Measurements from ENCODE around the gene NFATC1. TPM values are rescaled to one million over a fixed set of nuclear protein-coding genes. Genes with fewer than 3 reads are reported as not detected.
A peak's percentile ranks its signal among the peaks of the same experiment; 100 is the strongest.

The NFATC1 gene
- total RNA-seq, 5 donors from 2014 or later (not counting 1 experiment from before 2014, with no cell fraction given): 58.1 to 108 (median 66.0) TPM

- ChIA-PET POLR2A (no interaction called here), CTCF (no interaction called here)
- H3K27ac Mint-ChIP-seq: peak overlapping the region; percentile 56 to 74
- H3K36me3 Mint-ChIP-seq: peaks cover 25% of the 10 kb centered on the region
- no peaks in the 10 kb centered on the region for H3K9me3 Mint-ChIP-seq
- WGBS (ENCODE audit: insufficient coverage): 71% methylated on average over 2 of the region's 9 CpGs
- Histone ChIP-seq H3K4me1 (ENCODE audit: control insufficient read depth in 1 of 2, extremely low read depth in 1 of 2, insufficient read depth in 2 of 2, low read length in 2 of 2) (no peaks in the 10 kb centered on the region), H3K4me3 (ENCODE audit: control insufficient read depth in 1 of 2, extremely low read depth in 1 of 2, low read length in 1 of 2) (no peak overlapping the region), H3K27ac (ENCODE audit: low read length) (no peak overlapping the region), H3K9me3 (no peaks in the 10 kb centered on the region), H3K36me3 (ENCODE audit: control insufficient read depth in 2 of 2, extremely low read depth in 1 of 2, insufficient read depth in 1 of 2, low read length in 1 of 2) (peaks cover 16 to 48% of the 10 kb centered on the region in 2 donors), H3K27me3 (replicated peaks in 1 of 2; ENCODE audit: control insufficient read depth in 2 of 2, extremely low read depth in 1 of 2, insufficient read depth in 2 of 2, low read length in 1 of 2) (no peaks in the 10 kb centered on the region)
- no peak for DNase-seq
- no peak overlapping the region for H3K4me3 Mint-ChIP-seq
- no peak for ATAC-seq (replicated peaks in 1 of 4)
- no peaks in the 10 kb centered on the region for H3K27me3 Mint-ChIP-seq
- H3K4me1 Mint-ChIP-seq: peaks cover 2 to 15% (median 8%) of the 10 kb centered on the region in 3 donors
These were observed 64.3 kb downstream of the NFATC1 start for GRCh38 chr18:79459946-79460480.

- H3K36me3 ChIP-seq (ENCODE audit: control insufficient read depth in 2 of 2, extremely low read depth in 1 of 2, insufficient read depth in 1 of 2, low read length in 1 of 2): peaks cover 14 to 47% of the 10 kb centered on the region in 2 donors
- H3K27ac ChIP-seq (ENCODE audit: low read length): no peak overlapping the region
- Mint-ChIP-seq H3K27me3 (no peaks in the 10 kb centered on the region), H3K36me3 (peaks cover 27% of the 10 kb centered on the region), H3K4me3 (no peak overlapping the region), H3K4me1 (peaks cover 9 to 16% (median 12%) of the 10 kb centered on the region in 3 donors), H3K9me3 (no peaks in the 10 kb centered on the region), H3K27ac (peak overlapping the region; percentile 56 to 74)
- no peaks in the 10 kb centered on the region for H3K9me3 ChIP-seq
- no peak overlapping the region for H3K4me3 ChIP-seq (ENCODE audit: control insufficient read depth in 1 of 2, extremely low read depth in 1 of 2, low read length in 1 of 2)
- DNase-seq (no peak), ATAC-seq (replicated peaks in 1 of 4) (no peak)
- 91% methylated on average over 19 of the region's 31 CpGs for WGBS (ENCODE audit: insufficient coverage)
- no peaks in the 10 kb centered on the region for H3K27me3 ChIP-seq (replicated peaks in 1 of 2; ENCODE audit: control insufficient read depth in 2 of 2, extremely low read depth in 1 of 2, insufficient read depth in 2 of 2, low read length in 1 of 2)
- H3K4me1 ChIP-seq (ENCODE audit: control insufficient read depth in 1 of 2, extremely low read depth in 1 of 2, insufficient read depth in 2 of 2, low read length in 2 of 2): no peaks in the 10 kb centered on the region
- ChIA-PET POLR2A (no interaction called here), CTCF (no interaction called here)
These were observed 65.0 kb downstream of the NFATC1 start for GRCh38 chr18:79460481-79461300.

GRCh38 chr18:79461627-79462026 lies 65.9 kb downstream of the NFATC1 start:
- Histone ChIP-seq H3K36me3 (ENCODE audit: control insufficient read depth in 2 of 2, extremely low read depth in 1 of 2, insufficient read depth in 1 of 2, low read length in 1 of 2) (peaks cover 17 to 44% of the 10 kb centered on the region in 2 donors), H3K4me3 (ENCODE audit: control insufficient read depth in 1 of 2, extremely low read depth in 1 of 2, low read length in 1 of 2) (no peak overlapping the region), H3K27ac (ENCODE audit: low read length) (no peak overlapping the region), H3K4me1 (ENCODE audit: control insufficient read depth in 1 of 2, extremely low read depth in 1 of 2, insufficient read depth in 2 of 2, low read length in 2 of 2) (no peaks in the 10 kb centered on the region), H3K27me3 (replicated peaks in 1 of 2; ENCODE audit: control insufficient read depth in 2 of 2, extremely low read depth in 1 of 2, insufficient read depth in 2 of 2, low read length in 1 of 2) (no peaks in the 10 kb centered on the region), H3K9me3 (no peaks in the 10 kb centered on the region)
- CTCF ChIA-PET: no interaction called here
- ATAC-seq (replicated peaks in 1 of 4) (no peak), DNase-seq (no peak)
- Mint-ChIP-seq H3K27ac (no peak overlapping the region), H3K4me3 (no peak overlapping the region), H3K36me3 (peaks cover 25% of the 10 kb centered on the region), H3K4me1 (peaks cover 11 to 16% (median 14%) of the 10 kb centered on the region in 3 donors), H3K27me3 (no peaks in the 10 kb centered on the region), H3K9me3 (no peaks in the 10 kb centered on the region)
- WGBS (ENCODE audit: insufficient coverage): 95% methylated on average over 18 of the region's 22 CpGs
- POLR2A ChIA-PET: no interaction called here

GRCh38 chr18:79463424-79463960 lies 67.8 kb downstream of the NFATC1 start:
- no peak for DNase-seq
- Mint-ChIP-seq H3K9me3 (no peaks in the 10 kb centered on the region), H3K36me3 (peaks cover 33% of the 10 kb centered on the region), H3K4me3 (no peak overlapping the region), H3K27me3 (no peaks in the 10 kb centered on the region), H3K4me1 (peaks cover 18 to 21% (median 18%) of the 10 kb centered on the region in 3 donors), H3K27ac (no peak overlapping the region)
- 93% methylated on average over 24 of the region's 25 CpGs for WGBS (ENCODE audit: insufficient coverage)
- ChIA-PET POLR2A (no interaction called here), CTCF (no interaction called here)
- Histone ChIP-seq H3K27me3 (replicated peaks in 1 of 2; ENCODE audit: control insufficient read depth in 2 of 2, extremely low read depth in 1 of 2, insufficient read depth in 2 of 2, low read length in 1 of 2) (no peaks in the 10 kb centered on the region), H3K9me3 (no peaks in the 10 kb centered on the region), H3K36me3 (ENCODE audit: control insufficient read depth in 2 of 2, extremely low read depth in 1 of 2, insufficient read depth in 1 of 2, low read length in 1 of 2) (peaks cover 24 to 51% of the 10 kb centered on the region in 2 donors), H3K4me1 (ENCODE audit: control insufficient read depth in 1 of 2, extremely low read depth in 1 of 2, insufficient read depth in 2 of 2, low read length in 2 of 2) (no peaks in the 10 kb centered on the region), H3K27ac (ENCODE audit: low read length) (no peak overlapping the region), H3K4me3 (ENCODE audit: control insufficient read depth in 1 of 2, extremely low read depth in 1 of 2, low read length in 1 of 2) (no peak overlapping the region)
- ATAC-seq (replicated peaks in 1 of 4): no peak

GRCh38 chr18:79465392-79465991 lies 69.8 kb downstream of the NFATC1 start:
- no peaks in the 10 kb centered on the region for H3K27me3 ChIP-seq (replicated peaks in 1 of 2; ENCODE audit: control insufficient read depth in 2 of 2, extremely low read depth in 1 of 2, insufficient read depth in 2 of 2, low read length in 1 of 2)
- ChIA-PET POLR2A (no interaction called here), CTCF (no interaction called here)
- H3K27ac Mint-ChIP-seq: peak overlapping the region in 1 of 2 donors; percentile 58
- peaks cover 11 to 18% (median 13%) of the 10 kb centered on the region in 3 donors for H3K4me1 Mint-ChIP-seq
- H3K27me3 Mint-ChIP-seq: no peaks in the 10 kb centered on the region
- 84% methylated on average over 25 of the region's 26 CpGs for WGBS (ENCODE audit: insufficient coverage)
- no peaks in the 10 kb centered on the region for H3K9me3 Mint-ChIP-seq
- no peaks in the 10 kb centered on the region for H3K9me3 ChIP-seq
- H3K4me1 ChIP-seq (ENCODE audit: control insufficient read depth in 1 of 2, extremely low read depth in 1 of 2, insufficient read depth in 2 of 2, low read length in 2 of 2): no peaks in the 10 kb centered on the region
- H3K36me3 Mint-ChIP-seq: peaks cover 38% of the 10 kb centered on the region
- DNase-seq: no peak
- no peak overlapping the region for H3K27ac ChIP-seq (ENCODE audit: low read length)
- H3K36me3 ChIP-seq (ENCODE audit: control insufficient read depth in 2 of 2, extremely low read depth in 1 of 2, insufficient read depth in 1 of 2, low read length in 1 of 2): peaks cover 25 to 65% of the 10 kb centered on the region in 2 donors
- peak in 2 of 4 experiments; percentile 22 to 36 for ATAC-seq (replicated peaks in 1 of 4)
- no peak overlapping the region for H3K4me3 ChIP-seq (ENCODE audit: control insufficient read depth in 1 of 2, extremely low read depth in 1 of 2, low read length in 1 of 2)
- peak overlapping the region in 2 of 3 donors; percentile 28 to 44 for H3K4me3 Mint-ChIP-seq

- Histone ChIP-seq H3K9me3 (no peaks in the 10 kb centered on the region), H3K36me3 (ENCODE audit: control insufficient read depth in 2 of 2, extremely low read depth in 1 of 2, insufficient read depth in 1 of 2, low read length in 1 of 2) (peaks cover 22 to 56% of the 10 kb centered on the region in 2 donors), H3K4me1 (ENCODE audit: control insufficient read depth in 1 of 2, extremely low read depth in 1 of 2, insufficient read depth in 2 of 2, low read length in 2 of 2) (no peaks in the 10 kb centered on the region), H3K27me3 (replicated peaks in 1 of 2; ENCODE audit: control insufficient read depth in 2 of 2, extremely low read depth in 1 of 2, insufficient read depth in 2 of 2, low read length in 1 of 2) (no peaks in the 10 kb centered on the region), H3K4me3 (ENCODE audit: control insufficient read depth in 1 of 2, extremely low read depth in 1 of 2, low read length in 1 of 2) (no peak overlapping the region), H3K27ac (ENCODE audit: low read length) (no peak overlapping the region)
- ChIA-PET CTCF (no interaction called here), POLR2A (no interaction called here)
- Mint-ChIP-seq H3K9me3 (no peaks in the 10 kb centered on the region), H3K27me3 (no peaks in the 10 kb centered on the region), H3K36me3 (peaks cover 42% of the 10 kb centered on the region), H3K4me3 (peak overlapping the region in 1 of 3 donors; percentile 20), H3K27ac (no peak overlapping the region), H3K4me1 (peaks cover 11 to 18% (median 13%) of the 10 kb centered on the region in 3 donors)
- DNase-seq (peak in 1 of 35 experiments; percentile 8), ATAC-seq (replicated peaks in 1 of 4) (peak in 2 of 4 experiments; percentile 13 to 28)
- WGBS (ENCODE audit: insufficient coverage): 86% methylated on average over 11 of the region's 16 CpGs
These were observed 70.9 kb downstream of the NFATC1 start for GRCh38 chr18:79466591-79466990.
